NCI-H146 treated with DMSO at 0.1 percent for 48 hours (cell line): Measurements from ENCODE around the gene SNRPD1.
"Not testable (repeated sequence)": the region's sequence is repeated elsewhere in the genome, so short reads cannot be mapped to it uniquely, and the experiment has no call there.

Source experiments
- DNase-seq: peaks from one replicate; lab custom pipeline; 2025; ENCODE audit not compliant: unreplicated experiment; lab: John Stamatoyannopoulos, UW

SNRPD1 gene

GRCh38 chr18:21612125-21613039, at the start of gene SNRPD1:
TSS of gene SNRPD1 (plus strand) at chr18:21612314. CDS start at chr18:21612430, 116 bp downstream.
- DNase-seq: peak; percentile 96

GRCh38 chr18:21571772-21572171, 40.3 kb upstream of the SNRPD1 start:
- DNase-seq: no peak

- DNase-seq: peak; percentile 20
Observed at GRCh38 chr18:21575656-21576055, 36.5 kb upstream of the SNRPD1 start.

- DNase-seq: no peak
Observed at GRCh38 chr18:21584391-21584790, 27.7 kb upstream of the SNRPD1 start.

GRCh38 chr18:21592361-21592760, 19.8 kb upstream of the SNRPD1 start:
- not testable (repeated sequence) for DNase-seq

GRCh38 chr18:21593540-21594257, 18.4 kb upstream of the SNRPD1 start:
- no peak for DNase-seq

GRCh38 chr18:21597620-21598019, 14.5 kb upstream of the SNRPD1 start:
- DNase-seq: no peak

- no peak for DNase-seq
Observed at GRCh38 chr18:21598726-21599584, 13.2 kb upstream of the SNRPD1 start.

- DNase-seq: peak; percentile 84
Observed at GRCh38 chr18:21599585-21600525, 12.3 kb upstream of the SNRPD1 start.

GRCh38 chr18:21600526-21601410, 11.3 kb upstream of the SNRPD1 start, which contains the start of gene ESCO1:
TSS of gene ESCO1 (minus strand) at chr18:21600704. CDS start at chr18:21574843, 25,861 bp downstream.
- DNase-seq: peak; percentile 99

GRCh38 chr18:21602299-21602587, 9.9 kb upstream of the SNRPD1 start:
- no peak for DNase-seq

- no peak for DNase-seq
Observed at GRCh38 chr18:21604671-21605070, 7.4 kb upstream of the SNRPD1 start.

- DNase-seq: no peak
Observed at GRCh38 chr18:21605213-21605612, 6.9 kb upstream of the SNRPD1 start.

GRCh38 chr18:21611401-21612124, 551 bp upstream of the SNRPD1 start:
- DNase-seq: peak; percentile 51

GRCh38 chr18:21621640-21622039, 9.5 kb downstream of the SNRPD1 start:
- DNase-seq: not testable (repeated sequence)

- no peak for DNase-seq
Observed at GRCh38 chr18:21629089-21629832, 17.1 kb downstream of the SNRPD1 start.

- DNase-seq: no peak
Observed at GRCh38 chr18:21632393-21632792, 20.3 kb downstream of the SNRPD1 start.
